AML-193 (cell line): ENCODE measurements around the gene UCP2.
"Not testable (repeated sequence)": the region's sequence is repeated elsewhere in the genome, so short reads cannot be mapped to it uniquely, and the experiment has no call there.

Experiments
- DNase-seq, 2 experiments: peaks; one replicate each; lab custom pipeline; 2025; lab: John Stamatoyannopoulos, UW

UCP2 gene

DNA sequence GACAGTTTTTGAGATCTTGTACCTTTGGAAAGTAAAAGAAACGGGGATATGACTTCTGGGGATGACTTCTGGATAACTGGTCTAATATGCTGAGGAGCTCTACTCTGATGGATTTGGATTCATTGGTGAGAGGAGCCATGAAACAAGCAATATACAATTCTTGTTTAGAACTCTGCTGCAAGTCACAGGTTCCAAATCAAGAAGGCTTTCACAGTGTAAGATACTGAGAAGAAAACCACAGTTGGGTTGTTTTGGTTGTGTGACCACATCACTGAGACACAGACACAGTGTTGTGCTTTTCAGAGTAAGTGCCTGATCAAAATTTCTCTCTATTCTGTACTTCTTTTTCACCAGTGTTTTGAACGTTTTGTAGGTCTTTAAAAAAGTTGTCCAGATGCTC, 13.1 kb upstream of the UCP2 start:
- no peak for DNase-seq

DNA sequence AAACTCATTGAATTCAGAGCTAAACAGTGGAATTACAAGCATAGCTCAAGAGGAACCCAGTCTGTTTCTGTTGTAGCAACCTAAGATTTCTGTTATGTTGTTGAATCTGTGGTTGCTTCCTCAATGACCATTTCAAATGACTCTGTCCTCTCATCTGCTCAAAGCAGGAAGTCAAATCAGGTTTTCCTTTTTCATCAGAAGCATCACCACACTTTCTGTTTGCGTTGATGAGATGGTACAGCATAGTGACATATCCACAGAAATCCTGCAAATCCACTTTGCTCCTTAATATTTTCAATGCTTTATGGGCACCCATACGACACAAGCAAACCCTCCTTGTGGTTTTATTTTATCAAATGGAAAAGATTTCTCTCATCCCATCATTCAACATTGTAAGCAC, 12.6 kb upstream of the UCP2 start:
- peak; percentile 76 to 82 for DNase-seq

DNA sequence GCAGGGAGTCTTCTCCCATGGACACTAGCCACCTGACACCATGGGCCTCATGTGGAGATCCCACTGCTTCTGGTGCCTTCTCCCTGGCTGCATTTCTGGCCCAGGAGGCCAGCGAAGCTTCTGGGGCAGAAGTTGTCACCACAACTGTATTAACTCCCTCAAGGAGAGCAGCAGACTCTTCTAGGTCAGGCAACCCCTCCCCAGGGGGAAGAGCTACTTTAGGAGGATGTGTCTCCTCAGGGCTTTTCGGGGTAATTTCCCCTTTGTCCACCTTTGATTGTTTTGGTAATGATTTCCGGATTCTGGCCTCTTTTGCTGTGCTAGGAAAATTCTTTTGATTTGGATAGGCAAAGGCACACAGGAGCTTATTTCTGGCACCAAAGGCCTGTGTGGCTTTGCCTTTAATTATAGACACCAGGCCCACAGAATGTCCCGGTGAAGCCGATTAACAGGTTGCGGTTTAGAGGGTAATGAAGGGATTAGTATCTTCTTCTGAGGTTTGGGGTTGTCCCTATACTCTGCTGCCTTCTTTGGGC, 8.9 kb upstream of the UCP2 start:
- no peak for DNase-seq

DNA sequence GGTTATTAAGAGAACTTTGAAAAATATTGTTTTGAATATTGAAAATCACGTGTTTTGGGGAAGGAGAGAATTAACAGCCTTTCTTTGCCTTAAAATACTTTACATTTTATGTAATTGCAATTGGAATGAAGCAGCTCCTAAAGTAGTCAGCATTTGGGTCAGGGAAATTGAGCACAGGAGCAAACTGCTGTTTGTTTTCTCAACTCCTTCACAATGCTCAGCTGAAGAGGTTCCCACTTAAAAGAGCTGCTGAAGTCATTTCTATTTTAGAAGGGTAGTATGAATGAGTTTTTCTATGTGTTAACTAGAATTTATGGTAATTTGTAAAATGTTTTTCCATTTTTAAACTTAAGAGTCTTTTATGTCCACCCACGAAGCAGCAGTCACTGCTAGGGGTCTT, 8.1 kb upstream of the UCP2 start:
- DNase-seq = no peak

DNA sequence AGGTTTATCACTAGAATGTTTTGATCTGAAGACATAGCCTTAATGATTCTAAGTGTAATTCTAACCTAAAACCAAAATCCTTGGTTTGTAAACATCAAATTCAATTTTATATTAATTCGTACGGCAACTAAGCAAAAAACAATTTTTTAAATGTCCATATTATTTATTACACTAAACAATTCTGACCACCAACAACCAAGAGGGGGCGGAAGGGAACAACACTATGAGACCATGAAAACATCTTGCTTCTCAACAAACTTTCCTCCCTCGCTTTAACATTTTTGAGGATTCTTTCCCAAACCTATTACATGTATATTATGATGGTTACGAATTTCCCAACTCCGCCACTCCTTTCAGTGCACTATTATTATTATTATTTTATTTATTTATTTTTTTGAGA, 6.5 kb upstream of the UCP2 start:
- DNase-seq = no peak

DNA sequence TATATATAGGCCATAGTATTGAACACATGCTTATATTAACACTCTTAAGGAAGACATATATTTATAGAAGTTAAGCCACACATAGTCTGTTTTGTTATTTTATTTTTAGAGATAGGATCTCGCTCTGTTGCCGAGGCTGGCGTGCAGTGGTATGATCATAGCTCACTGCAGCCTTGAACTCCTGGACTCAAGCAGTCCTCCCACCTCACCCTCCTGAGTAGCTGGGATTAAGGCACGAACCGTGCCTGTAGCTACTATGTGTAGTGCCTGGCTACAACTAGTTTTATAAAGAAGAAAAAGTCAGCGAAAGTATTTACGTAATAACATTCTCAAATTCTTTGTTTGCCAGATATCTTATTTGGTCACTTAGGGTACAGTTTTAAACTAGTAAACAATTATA, 5.6 kb upstream of the UCP2 start:
- no peak for DNase-seq

DNA sequence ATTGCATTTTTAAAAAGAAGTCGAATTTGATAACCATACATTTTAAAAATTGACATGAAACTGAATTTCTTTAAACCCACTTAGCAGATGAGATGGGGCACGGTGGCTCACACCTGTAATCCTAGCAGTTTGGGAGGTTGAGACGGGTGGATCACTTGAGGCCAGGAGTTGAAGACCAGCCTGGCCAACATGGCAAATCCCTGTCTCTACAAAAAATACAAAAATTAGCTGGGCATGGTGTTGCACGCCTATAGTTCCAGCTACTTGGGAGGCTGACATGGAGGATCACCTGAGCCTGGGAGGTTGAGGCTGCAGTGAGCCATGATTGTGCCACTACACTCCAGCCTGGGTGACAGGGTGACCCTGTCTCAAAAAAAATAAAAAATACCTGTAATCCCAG, 3.0 kb upstream of the UCP2 start:
- DNase-seq = not testable (repeated sequence)

DNA sequence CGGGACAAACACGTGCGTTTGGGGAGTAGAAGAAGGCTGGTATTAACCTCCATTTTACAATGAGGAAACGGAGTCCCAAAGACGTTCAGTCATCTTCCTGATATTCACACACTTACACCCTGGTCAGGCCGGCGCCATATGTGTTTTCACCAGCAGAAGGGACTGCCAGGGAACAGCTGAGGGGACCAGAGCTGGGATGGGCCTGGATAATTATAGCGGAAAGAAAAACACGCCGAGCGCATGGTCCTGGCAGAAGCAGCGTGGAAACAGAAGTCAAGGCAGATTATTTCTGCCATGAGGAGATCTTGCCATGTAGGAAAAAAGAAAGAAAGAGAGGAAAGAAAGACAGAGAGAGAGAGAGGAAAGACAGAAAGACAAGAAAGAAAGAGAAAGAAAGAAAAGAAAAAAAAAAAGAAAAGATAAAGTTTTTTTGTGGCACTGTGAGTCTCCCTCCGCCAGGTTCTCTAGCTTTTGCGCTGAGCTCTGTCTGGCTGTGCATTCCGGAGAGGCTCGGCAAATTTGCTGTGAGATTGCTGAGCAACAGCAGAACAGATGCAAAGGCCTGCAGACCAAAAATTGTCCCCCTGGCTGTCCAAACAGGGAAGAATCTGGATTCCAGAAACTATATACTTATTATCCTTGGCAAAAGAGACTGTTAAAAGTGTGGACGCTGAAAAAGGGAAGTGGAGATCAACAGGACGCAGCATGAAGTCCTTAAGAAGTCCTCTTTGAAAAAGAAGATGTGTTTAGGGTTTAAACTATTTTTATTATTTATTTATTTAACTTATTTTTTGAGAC, 1.3 kb upstream of the UCP2 start:
- peak; percentile 50 to 55 for DNase-seq

DNA sequence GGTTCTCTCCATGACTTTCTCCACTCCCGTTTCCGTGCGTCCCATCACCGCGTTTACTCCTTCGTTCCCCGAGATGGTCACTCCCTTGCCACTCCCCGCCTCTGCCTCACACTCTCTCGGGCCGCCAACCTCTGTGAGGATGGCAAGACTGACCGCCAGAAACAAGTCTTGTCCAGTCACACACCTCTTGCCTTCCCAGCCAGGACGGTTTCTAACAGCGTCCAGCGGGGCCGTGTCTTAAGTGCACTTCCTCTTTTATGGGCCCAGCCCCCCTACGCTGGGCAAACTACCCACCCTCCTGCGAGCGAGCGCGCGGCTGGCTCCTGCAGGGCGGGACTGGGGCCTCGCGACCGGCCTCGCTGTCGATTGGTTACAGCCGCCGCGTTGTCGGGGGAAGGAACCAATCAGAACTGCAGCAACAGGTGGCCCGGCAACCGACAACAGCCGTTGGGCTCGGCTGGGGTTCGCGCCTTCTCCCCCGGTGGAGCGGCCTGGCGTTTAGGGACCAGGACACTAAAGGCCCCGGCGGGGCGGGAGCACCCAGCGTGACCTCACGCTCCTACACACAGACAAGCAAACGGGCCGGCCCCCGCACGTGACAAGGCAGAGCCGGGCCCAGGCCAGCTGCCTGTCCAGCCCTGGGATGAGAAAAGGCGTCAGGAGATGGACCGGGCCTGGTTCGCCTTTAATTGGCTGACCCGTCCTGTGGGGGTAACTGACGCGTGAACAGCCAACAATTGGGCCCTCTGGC, 522 bp upstream of the UCP2 start:
- DNase-seq = peak; percentile 99

DNA sequence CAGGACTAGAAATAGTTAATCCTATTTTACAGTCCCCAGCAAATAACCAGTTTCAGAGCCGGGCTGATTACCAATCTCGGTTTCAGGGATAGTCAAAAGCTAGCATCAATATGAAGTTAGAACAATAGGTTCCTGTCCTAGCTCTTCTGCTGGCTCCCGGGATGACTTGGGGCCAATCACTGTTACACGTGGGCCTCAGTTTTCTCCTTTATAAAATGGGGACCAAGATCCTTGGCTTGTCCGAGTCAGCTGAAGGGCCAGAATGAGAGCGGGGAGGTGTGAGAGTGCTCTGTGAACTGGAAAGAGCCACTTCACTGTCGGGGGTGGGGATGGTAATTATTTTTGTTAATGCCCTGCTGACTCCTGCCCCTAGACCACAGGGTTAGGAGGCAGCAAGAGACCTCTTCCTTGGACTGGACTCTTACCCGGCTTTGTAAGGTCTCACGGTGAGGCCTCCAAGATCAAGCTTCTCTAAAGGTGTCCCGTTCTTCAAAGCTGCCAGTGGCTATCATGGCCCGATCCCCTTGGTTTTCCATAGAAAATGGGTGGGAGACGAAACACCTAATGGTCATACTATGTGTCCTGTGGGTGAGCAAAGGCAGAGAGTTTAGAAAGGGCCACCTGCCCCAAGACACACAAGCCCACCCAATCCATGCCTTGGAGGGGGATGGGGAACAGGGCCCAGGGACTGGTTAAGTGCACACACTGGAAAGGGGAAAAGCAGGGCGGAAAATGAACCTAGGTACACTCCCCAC, 1.4 kb downstream of the UCP2 start:
- no peak for DNase-seq

DNA sequence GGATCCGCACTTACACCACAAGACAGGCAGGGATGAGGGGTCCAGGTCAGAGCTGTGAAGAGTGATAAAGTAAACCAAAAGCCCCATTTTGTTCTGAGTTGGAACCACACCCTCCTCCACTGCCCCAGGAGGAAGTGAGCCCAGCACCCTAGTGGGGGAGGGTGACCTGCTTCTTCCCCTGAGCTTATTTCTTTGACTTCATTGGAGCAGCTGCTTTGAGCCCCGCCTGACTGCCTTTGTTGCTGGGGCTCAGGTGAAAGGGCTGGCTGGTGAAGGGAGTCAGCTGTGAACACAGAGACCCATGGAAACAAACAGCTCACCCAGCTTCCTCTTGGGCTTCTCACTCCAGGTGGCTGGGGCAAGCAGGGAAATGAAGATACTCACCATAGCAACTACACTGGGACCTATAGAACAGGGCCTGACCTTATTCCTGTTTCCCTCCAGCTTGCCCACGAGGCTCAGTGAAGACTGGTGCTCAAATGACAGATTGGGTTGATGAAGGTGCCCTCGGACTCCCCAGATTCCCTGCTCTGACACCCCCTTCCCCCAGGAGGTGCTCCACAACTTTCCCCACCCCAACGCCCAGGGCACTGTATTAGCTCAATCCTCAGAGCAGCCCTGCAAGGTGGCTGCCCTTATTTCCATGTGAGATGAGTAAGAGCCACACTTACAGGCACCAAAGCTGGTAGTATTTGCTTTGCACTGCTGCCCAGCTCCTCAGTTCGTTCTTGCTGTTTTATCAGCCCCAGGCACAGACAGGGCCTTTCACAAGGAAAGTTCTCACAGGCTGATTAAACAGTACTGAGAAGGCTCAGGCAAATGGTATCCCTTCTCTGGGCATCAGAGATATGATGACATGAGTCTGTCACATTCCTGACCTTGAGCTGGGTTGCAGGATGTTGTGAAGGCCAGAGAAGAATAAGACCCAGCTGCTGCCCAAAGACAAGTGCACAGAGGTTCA, 2.4 kb downstream of the UCP2 start:
- peak; percentile 43 to 47 for DNase-seq

DNA sequence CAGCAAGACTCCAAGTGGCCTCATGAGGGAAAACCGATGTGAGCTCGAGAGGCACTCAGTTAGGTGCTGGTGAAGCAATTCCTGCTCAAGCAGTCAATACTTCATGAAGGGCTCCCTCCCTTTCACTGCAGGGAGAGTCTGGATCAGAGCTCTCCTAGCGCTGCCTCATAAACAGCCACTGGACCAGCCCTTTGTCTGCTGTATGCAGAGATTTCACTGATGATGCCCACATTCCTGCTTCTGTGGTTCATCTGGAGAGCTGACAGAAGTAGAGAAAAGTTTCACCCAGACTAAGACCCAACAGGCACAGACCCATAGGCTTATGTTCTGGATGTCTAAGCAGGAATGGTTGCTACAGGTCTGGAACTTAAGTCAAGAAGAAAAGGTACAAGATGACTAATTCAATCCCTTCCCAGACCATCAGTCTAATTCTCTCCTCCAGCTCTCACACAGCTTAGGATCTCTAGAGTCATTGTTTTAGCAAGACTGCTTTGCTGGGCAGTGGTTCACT, 4.0 kb downstream of the UCP2 start:
- DNase-seq = no peak

DNA sequence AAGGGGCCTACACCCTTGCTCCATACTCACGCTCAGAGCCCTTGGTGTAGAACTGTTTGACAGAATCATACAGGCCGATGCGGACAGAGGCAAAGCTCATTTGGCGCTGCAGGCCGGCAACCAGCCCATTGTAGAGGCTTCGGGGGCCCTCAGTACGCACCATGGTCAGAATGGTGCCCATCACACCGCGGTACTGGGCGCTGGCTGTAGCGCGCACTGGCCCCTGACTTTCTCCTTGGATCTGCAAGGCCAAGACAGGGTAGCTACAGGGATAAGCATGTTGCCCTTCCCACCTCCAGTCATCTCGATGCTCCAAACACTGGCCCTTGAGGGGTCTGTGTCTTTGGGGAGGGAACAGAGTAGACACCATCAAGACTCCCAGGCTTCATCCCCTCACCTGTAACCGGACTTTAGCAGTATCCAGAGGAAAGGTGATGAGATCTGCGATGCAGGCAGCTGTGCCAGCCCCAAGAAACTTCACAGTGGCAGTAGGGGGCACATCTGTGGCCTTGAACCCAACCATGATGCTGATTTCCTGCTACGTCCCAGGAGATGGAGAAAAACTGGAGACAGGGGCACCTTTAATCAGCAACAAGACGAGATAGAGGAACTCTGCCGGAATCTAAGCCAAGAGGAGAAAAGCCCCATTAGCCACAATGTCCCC, 4.7 kb downstream of the UCP2 start:
- no peak for DNase-seq

DNA sequence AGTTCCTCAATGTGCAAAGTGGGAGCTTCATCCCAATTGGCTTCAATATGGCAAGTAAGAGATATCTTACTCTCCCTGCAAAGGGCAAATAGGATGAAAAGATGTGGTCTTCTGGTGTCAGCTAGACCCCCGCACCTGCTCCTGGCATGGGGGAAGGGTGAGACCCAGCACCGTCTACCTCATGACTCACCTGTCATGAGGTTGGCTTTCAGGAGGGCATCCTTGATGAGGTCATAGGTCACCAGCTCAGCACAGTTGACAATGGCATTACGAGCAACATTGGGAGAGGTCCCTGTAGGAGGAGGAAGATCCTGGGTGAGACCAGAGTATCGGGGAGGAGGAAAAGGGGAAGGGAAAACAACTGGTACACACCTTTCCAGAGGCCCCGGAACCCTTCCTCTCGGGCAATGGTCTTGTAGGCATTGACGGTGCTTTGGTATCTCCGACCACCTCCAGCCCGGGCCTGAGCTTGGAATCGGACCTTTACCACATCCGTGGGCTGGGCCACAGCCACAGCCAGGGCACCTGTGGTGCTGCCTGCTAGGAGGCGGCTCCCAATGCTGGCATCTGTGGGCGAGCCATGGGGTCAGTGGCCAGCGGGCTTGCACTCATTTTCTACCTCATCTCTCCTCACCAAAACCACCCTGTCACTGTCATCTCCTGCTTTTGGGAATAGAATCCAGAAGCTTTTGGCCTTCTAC, 6.0 kb downstream of the UCP2 start:
- DNase-seq = no peak

DNA sequence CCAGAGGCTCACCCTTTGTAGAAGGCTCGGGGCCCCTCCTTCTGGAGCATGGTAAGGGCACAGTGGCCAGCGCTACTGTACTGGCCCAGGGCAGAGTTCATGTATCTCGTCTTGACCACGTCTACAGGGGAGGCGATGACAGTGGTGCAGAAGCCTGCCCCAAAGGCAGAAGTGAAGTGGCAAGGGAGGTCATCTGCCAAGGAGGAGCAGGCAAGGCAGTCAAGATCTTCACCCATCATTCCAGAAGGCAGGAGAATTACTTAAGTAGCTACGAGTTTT, 7.2 kb downstream of the UCP2 start:
- no peak for DNase-seq

DNA sequence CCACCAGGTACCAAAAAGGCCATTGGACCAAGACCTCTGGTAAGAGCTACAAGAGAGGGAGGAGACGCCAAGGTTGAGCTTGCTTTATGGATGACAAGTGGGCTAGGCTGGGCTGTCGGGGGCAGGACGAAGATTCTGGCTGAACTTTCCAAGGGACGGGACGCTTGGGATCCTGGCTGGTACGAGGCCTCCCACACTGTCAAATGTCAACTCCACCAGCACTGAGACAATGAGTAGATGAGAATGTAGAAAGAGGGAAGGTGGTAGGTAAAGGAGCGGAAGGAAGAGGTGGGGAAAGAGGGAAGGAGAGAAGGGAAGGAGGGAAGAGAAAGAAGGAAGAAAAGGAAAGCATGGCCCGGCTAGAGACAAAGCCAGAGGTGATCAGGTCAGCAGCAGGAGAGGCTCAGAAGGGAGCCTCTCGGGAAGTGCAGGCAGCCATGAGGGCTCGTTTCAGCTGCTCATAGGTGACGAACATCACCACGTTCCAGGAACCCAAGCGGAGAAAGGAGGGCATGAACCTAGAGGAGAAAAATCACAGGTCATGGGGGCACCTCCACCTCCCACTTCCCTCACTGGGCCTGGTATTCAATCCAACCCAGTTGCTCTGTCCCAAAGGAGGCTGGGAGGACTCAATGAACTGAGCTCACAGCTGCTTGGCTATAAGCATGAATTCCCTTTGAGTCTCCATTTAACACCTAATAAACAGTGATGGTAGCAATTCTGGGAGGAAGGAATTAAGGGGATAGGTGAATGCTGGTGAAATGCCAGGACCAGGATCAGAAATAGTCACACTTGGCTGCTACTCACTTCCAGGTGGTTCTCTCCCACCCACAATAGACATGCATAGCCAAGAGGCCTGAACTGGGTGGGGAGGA, 7.8 kb downstream of the UCP2 start:
- DNase-seq = no peak

DNA sequence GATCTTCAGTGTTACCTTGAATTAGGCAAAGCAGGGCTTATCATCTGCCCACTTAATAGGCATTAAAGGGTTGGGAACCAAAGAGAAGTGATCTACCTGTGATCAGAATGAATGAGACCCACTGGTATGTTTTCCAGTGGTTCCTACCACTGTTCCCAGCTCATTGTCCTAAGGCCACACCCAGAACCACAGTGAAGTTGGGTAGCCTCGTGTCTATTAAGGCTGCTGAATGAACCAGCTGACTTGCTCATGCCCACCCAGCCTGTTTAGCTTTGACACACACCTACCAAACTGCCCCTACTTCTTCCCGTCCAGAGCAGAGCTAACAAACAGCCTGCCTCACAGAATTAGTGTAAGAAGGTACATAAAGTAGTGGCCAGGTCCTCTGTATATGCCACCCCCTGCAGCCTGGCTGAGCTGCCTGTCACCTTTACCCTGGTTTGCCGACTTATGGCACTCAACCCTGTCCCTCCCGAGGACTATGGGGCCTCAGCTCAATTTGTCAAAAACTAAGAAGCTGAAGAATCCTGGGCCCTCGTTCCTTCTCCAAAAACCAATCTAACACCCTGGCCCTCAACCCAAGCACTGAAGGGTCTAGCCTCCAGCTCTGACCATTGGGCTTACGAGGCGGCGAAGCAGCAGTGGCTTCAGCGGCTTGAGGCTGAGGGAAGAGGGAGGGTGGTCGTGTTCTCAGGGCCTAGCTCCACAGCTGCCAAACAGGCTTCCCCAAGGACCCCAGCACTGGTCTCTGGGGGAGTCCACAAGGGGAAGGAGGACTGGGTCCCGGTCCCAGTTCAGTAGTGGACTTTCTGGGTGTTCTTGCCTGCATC, 9.8 kb downstream of the UCP2 start:
- no peak for DNase-seq

DNA sequence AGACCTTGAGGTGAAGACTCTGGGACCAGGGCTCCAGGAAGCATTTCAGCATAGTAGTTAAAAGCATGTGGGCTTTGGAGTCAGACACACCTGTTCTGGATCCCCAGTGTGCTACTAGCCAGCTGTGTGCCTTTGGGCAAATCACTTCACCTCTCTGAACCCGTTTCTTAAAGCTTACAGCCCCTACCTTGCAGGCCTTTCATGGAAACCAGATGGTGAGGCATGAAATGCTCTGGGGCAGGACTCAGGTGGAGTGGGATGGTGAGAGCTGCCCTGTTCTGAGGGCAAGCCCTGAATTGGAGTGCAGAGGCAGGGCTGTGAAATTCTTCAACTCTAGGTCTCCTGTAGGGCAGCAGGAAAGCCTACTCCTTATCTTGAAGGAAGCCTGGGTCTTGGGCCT, 10.5 kb downstream of the UCP2 start:
- DNase-seq = no peak
